ENCODE measurements around the gene SP2.

The SP2 gene

DNA sequence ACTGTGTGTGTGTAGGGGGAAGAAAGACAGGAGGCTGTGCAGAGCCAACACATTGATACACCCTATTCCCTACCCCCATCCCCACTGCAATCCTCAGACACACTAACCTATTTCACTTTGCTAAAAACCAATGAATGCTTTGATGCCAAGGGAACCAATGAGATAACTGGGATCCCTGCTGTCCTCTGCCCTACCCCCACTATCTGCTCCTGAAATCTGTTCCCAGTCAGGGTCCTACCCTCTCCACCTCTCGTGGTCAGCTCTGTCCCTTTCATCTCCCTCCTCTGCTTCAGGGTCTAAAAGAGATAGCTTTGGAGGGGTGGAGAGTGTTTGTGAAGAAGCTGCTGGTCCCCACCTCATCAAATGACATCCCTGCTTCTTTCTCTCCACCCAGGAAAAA, 26.0 kb upstream of the SP2 start:
- DNase-seq (ENCODE audit: low read depth in 4 of 4, low spot score in 1 of 4): no peak

DNA sequence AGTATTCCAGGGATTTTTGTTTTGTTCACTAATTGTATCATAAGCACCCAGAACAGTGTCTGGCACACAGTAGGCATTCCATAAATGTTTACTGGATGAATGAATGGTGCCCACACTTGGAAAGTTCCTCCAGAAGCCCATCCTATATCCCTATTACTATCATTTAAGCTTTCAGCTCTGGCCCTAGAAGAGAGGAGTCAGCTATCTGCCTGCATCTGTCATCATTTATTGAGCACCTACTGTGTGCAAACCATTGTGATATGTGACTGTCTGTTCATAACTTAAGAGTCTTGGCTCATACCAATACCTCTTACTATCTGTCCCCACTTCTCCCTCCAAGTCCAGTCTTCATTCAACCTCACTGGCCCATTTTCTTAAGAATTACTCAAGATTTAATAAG, 25.0 kb upstream of the SP2 start:
- no peak for DNase-seq (ENCODE audit: low read depth in 4 of 4, low spot score in 1 of 4)

DNA sequence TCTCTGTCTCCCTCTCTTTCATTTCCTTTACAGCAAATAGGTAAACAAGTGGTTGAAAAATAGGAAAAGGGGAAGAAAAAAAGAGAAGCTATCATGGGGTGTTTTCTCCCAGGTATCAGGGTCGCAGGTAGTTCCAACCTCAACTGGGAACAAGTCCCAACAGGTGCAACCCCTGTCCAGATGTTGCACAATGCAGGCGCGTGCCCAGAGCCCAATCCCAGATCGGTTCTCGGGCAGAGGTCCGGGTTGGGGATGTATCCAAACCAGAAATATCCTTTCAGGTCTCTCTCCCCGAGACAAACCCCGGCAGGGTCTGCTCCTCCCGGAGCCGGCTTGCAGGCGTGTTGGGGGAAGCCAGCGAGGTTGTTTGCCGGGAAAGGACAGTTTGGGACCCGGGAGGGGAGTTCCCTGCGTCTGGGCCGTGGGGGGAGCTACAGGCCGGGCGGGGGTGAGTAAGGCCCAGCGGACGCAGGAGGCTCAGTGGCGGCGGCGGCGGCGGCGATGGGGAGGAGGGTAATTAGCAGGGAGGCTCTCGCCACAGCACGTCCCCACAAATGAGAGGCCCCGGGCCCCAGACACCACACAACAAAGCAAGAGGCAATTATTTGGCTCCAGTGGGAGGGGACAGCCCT, 23.9 kb upstream of the SP2 start:
- no peak for DNase-seq (ENCODE audit: low read depth in 4 of 4, low spot score in 1 of 4)

DNA sequence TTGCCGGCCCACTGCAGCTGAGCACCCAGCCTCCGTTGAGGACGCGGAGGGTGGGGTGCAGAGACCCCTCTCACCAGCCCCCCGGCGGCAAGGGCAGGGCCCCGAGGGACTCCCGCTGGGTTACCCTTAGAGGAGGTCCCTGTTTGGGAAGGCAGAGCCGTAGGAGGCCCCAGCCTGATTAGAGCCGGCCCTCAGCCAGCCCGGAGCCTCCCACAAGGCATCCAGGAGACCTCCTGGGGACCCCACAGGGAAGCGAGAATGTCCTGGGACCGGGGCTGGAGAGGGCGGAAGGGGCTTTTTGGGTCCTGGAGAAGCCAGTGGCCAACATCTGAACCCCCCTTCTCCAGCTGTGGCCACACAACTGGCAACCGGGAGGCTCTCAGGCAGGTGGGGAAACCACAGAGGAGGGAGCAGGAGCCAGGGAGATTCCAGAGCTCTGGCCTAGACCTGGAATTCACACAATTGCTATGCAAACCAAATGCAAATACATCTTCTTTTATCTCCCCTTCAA, 23.3 kb upstream of the SP2 start:
- no peak for DNase-seq (ENCODE audit: low read depth in 4 of 4, low spot score in 1 of 4)

DNA sequence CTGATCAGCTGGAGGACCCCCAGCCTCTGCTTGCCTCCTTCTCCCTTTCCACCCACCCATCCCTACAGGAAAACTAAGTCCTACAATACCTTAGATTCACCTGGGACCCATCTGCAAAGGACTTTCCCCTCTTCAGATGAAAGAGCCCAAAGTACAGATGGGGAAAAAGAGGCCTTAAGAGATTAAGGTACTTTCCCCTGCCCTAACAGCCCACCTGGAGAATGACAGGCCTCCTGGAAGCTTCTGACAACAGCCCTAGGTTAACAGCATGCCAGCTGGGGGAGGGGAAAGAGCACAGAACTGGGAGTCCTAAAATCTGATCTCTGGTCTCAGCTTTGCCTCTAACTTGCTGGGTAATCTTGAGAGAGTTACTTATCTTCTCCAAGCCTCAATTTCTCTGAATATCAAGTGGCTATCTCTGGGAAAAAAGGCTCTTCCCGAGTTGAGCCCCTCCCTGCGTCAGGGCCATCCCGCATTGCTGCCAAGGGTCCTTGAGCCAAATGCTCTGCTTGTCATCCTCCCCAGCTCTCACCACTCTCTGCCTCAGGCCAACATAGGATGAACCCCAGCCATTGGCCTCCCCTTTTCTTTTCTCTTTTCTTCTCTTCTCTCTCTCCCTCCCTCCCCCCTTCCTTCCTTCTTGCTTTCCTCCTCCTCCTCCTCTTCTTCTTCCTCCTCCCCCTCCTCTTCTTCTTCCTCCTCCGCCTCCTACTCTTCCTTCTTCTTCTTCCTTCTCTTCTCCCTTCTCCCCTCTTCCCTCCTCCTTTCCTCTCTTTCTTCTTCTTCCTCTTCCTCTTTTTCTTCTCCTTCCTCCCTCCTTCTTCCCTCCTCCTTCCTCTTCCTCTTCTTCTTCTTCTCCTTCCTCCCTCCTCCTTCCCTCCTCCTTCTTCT, 22.6 kb upstream of the SP2 start:
- no peak for DNase-seq (ENCODE audit: low read depth in 4 of 4, low spot score in 1 of 4)

DNA sequence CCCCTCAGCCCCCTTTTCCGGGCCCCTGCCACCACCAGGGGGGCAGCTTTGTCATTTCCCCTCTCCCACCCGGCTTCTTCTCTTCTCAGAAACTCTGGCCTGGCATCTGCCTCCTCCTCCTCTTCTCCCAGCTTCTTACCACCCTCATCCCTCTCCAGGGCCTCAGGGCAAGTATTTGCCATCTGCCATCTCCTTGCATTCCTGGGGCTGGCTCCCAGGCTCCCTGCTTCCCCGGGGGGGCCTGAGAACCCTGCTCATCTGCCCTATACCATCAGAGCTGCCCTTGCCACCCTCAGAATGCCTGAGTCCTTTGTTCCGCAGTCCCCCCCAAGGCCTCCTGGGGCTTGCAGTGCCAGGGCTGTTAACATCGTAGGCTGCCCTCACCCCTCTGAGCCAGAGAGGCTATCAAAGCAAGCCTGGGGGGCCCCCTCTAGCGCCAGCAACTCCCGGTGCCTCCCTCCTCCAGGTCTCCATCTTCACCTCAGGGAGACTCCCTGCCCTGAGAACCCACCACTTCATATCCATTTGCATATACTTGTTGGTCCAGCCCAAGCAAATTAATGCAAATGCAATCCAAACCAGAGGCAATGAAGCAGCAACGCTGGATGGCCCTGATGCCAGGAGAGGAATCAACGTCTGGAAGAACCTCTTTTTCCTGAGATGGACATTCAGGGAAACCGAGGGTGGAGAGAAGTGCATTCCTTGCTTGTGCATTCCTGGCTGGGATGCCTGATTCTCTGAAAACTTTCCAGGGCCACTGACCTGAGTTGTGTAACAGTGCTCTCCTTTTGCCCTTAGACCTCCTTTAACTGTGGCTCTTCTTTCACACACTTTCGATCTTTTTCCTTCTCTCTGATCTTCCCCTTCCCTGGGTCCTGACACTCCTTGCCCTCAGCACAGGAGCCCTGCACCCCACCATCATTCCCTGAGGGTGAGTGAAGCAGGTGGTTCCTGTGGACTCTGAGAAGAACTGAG, 20.7 kb upstream of the SP2 start:
- DNase-seq (ENCODE audit: low read depth in 4 of 4, low spot score in 1 of 4): no peak

DNA sequence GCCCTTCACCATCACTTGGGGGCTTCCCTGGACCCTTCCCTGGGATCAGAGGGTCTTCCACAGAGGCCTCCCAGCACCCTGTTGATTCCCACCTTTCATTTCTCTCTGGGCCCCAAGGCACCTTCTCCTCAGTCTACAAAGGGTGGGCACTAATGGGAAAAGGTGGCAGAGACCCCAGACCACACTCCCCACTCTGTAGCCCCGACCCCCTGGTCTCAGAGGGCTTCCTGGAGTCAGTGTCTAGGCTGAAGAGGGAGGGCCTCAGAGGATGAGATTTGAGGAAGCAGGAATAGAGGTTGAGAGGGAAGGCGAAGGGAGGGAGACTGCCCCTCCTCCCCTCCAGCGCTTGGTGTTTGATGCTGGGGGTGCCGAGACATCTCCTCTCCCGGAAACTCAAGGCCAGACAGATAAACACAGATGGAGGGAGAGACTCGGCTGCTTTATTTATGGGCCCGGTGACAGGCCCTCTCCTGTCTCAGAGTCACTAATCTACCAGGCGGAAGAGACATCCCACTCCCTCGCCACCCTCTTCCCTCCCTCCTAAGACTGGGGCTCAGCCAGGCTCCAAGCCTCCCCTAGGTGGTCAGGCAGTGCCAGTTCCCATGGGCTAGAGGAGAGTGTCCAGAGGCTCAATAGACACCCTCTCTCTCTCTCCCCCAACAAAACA, 18.5 kb upstream of the SP2 start:
- DNase-seq (ENCODE audit: low read depth in 4 of 4, low spot score in 1 of 4): no peak

DNA sequence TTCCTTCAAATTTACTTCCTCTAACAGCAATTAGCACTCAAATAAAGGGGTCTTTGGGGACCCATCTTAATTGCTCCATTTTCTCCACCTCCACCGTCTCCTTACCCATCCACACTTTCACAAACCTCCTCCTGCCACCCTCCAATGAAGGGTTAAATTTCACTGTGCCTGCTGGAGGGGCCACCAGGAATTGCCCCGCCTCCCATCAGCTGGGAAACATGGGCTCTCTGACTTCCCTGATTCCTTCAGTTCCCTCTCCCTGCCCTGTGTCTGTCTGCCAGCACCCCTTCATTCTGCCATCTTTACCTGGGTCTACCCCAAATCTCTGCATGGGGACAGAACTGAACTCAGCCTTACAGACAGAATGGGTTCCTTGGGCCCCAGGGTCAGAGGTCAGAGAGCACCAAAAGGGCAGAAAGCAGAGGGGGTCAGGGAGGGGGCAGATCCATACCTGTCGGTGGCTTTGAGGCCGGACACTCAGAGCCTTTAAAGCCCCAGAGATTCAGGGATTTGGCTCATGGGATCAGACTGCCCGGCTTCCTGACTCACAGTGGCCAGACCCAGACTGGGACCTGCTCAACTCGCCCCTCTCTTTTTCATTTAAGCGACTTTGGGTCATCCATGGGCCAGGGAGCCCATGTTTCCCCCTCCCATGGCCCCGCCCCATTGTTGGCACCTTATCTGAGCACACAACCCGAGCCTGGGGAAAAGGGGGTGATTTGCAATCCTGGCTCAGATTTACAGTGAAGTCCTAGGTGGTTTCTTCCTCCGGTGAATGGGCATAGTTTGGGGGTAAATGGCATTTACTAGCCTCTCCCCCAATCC, 17.6 kb upstream of the SP2 start:
- no peak for DNase-seq (ENCODE audit: low read depth in 4 of 4, low spot score in 1 of 4)

DNA sequence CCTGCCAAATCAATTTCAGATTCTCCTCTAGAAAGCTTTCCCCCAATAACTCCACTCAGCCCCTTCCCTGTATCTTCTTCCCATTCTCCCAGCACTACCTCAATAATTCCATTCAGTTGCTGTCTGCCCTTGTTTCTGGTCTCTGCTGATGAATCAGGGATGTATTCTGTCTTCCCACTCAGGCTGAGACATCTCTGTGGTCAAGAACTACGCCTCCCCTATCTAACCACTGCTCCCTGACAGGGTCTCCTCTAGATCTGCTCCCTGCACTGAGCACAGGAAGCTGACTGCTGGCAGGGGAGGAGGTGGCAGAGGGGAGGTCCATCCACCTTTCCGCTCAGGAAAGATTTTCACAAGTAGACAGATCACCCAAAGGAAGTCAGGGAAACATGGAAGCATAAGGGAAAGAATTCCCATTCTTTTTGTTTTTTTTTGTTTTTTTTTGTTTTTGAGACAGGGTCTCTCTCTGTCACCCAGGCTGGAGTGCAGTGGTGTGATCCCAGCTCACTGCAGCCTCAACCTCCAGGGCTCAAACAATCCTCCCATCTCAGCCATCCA, 16.9 kb upstream of the SP2 start:
- no peak for DNase-seq (ENCODE audit: low read depth in 4 of 4, low spot score in 1 of 4)

DNA sequence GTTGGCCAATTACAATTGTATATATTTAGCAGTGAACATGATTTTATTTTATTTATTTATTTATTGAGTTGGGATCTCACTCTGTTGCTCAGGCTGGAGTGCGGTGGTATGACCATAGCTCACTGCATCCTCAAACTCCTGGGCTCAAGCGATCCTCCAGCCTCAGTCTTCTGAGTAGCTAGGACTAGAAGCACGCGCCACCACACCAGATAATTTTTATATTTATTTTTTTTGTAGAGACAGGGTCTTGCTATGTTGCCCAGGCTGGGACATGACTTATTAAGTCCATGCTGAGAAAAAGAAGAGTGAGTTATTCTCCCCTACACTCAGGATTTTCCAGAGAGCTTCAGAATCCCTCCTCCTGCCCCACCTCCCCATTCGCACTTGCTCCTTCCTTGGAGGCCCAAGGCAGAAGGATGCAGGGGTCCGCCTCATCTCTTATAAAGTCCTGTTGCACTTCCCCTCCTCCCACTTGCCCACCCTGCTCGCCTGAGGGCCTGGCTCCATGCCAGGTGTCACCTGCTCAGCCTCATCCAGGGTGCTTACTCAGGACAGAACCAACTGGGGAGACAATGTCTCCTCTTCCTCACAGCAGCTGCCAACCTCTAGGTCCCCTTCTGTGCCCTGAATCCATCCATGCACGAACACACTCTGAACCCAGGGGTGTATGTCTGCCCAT, 16.1 kb upstream of the SP2 start:
- no peak for DNase-seq (ENCODE audit: low read depth in 4 of 4, low spot score in 1 of 4)

DNA sequence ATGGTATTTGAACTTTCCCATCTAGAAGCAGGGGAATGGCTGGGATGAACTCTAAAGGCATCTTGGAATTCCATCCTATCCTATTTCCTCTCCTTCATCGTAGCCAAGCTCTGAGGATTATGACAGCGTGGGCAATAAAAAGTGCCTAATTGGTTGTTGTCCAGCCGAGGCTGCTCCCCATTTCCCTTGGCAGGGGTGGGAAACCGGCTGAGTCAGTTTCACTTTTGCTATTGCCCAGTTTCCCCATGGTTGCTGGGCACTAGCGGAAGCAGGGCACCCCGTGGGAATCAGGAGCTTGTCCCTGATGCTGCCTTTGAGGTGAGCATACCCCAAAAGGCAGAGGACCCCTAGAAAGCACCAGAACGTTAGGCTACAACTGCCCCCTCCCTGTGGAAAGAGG, 13.8 kb upstream of the SP2 start:
- no peak for DNase-seq (ENCODE audit: low read depth in 4 of 4, low spot score in 1 of 4)

DNA sequence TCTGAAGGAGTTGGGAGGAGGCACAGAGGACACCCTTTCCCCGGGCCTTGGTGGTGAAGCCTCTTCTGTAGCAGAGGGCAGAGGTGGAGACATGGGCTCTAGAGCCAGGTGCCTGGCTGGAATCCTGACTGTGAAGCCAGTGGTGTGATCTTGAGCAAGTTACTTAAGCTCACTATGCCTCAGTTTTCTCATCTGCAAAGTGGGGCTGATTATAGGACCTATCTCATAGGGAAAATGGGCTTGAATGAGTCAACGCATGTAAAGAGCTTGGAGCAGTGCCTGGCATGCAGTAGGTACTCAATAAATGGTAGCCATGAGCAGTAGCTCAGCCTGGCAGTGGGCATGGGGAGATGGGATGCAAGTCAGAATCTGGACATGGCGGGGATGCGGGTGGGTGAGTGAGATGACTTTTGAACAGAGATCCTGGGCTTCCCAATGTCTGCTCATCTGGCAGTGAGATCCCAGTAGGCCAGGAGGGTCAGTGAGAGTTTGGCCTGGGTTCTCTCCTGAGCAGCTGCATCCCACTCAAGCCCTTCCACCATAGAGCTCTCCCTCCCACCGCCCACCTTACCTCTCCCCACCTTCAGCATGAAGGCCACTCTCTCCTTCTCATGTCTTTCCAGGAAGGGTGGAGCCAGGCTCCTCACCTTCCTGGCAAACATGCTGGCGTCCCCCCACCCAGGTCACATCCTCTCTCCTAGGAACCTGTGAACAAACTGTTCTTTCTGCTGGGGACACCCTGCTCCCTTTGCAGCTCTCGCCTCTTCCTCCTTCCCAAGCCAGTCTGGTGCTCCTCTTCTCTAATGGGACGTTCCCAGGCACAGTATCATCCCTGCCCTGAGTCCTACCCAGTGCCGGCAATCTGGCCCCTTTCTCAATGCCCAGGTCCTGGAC, 13.1 kb upstream of the SP2 start:
- no peak for DNase-seq (ENCODE audit: low read depth in 4 of 4, low spot score in 1 of 4)

DNA sequence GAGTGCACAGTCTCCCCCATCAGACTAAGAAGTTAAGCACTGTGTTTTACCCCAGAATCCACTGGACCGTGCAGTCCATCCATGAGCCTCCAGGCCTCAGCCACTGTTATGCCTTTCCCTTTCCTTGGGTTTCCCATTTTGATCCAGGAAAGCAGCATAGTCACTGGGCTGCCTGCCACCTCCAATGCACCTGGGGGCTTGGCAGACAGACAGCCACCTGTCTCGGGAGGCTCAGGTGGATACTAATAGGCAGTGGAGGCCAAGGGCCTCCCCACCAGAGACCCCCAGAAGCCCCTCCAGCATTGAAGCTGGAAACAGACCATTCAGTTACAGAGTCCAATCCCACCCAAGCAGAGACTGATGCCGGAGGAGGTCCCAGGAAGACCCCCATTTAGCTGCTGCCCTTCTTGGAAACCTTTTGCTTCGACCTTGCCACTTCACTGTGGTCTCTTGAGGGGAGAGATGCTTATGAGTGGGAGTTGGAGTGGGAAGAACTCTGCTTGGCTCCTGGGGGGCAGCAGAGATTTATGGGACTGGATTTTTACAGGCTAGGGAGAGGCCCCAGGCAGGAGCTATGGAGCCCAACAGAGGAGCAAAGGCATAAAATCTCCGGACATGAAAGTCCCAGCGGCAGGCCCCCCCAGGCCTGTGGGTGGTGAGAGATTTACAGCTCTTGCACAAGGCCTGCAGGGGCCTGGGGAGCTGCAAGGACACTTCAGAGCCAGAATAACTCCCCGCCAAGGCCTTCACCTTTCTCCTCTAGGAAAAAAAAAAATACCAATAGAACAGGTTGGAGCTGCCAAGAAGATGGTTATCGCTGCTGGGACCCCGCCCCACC, 12.2 kb upstream of the SP2 start:
- DNase-seq (ENCODE audit: low read depth in 4 of 4, low spot score in 1 of 4): no peak

DNA sequence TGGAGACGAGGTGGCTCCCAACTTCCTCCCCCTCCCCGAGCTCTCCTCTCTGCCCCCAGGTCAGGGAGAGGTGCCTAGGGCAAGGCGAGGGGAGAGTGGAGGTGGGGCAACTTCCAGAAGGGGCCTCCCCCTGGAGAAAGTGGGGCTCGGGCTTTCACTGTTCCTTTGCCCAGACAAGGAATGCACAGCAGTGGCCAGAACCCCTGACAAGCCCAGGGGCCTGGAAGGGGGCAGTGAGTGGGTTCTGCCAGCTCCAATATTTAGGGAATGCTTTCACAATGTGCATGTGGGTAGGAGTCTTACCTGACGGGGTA, 11.7 kb upstream of the SP2 start:
- DNase-seq (ENCODE audit: low read depth in 4 of 4, low spot score in 1 of 4): no peak

DNA sequence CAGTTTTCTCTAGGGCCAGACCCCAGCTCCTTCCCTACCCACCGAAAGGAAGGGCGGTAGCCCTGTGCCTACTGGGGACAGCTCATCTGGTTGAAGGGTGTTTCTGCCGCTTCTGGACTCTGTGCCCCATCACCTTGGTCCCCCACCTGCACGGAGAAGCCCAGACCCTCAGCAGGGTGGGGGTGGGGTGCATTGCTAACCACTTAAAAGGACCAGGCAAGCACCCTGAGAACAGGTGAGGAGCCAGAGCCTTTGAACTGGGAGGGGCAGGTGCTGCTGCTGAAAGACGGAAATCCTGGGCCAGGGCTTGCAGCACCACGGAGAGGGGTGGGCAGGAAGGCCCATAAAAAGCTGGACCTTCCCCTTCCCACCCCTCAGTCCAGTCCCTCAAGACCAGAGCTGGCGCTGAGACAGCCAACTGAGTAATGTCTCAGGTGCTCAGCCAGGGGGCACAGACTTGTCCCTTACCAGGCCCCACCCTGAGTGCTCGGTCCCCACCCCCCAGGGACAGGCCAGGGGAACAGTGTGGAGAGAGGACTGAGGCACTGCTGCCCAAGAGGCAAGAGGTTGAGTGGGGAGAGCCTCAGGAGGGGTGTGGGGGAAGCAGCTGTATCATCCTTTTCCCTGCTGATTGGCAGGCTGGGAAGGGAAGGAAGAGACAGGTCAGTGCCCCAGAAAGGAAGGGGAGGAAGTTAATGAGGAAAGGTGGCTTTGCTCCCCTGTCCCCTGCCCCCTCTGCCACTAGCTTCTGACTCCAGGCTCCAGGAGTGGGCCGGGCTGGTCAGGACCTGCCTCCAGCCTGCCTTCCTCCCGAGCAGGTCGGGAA, 10.9 kb upstream of the SP2 start:
- no peak for DNase-seq (ENCODE audit: low read depth in 4 of 4, low spot score in 1 of 4)

DNA sequence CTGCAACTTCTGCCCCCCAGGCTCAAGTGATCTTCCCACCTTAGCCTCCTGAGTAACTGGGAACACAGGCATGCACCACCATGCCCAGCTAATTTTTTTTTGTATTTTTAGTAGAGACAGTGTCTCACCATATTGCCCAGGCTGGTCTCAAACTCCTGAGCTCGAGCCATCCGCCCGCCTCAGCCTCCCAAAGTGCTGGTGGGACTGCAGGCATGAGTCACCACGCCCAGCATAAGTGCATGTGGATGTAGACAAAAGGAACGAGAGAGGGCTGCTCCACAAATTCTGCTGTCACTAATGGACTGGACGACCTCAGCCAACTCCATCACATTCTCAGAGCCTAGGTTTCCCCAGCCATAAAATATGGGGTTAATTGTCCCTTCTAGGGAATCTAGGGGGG, 7.7 kb upstream of the SP2 start:
- no peak for DNase-seq (ENCODE audit: low read depth in 4 of 4, low spot score in 1 of 4)

Data from stimulated activated CD4-positive, alpha-beta T cell treated with anti-CD3 and anti-CD28 coated beads, Interleukin-1b, Interleukin-23, amount 100 ng/mL, for 24 hours (primary cell).